ENCODE data around the gene CALN1. TPM values are rescaled to one million over a fixed set of nuclear protein-coding genes. Genes with fewer than 3 reads are reported as not detected.

CALN1 gene
- polyA plus RNA-seq, 1 donor from 2014 or later, result 7.8 TPM

GRCh38 chr7:72222136-72222535 lies 190.0 kb downstream of the CALN1 start:
- Histone ChIP-seq H3K4me2 (ENCODE audit: low read length) (no peak overlapping the region), H3F3A (ENCODE audit: insufficient read depth, low read length, poor library complexity, severe bottlenecking) (no peaks in the 10 kb centered on the region), H3K79me2 (replicated peaks; ENCODE audit: insufficient read depth, low read length) (no peaks in the 10 kb centered on the region), H3K27me3 (ENCODE audit: insufficient read depth, low read depth, low read length) (no peaks in the 10 kb centered on the region), H3K9ac (ENCODE audit: low read length) (no peak overlapping the region), H4K20me1 (ENCODE audit: insufficient read depth) (no peaks in the 10 kb centered on the region), H3K9me2 (ENCODE audit: insufficient read depth, low read length) (no peaks in the 10 kb centered on the region), H2AFZ (ENCODE audit: low read depth, low read length) (no peak overlapping the region), H3K36me3 (ENCODE audit: insufficient read depth, low read length) (no peaks in the 10 kb centered on the region), H3K9me3 (ENCODE audit: low read length) (no peaks in the 10 kb centered on the region), H3K4me3 (ENCODE audit: low read length) (no peak overlapping the region), H3K27ac (ENCODE audit: low read length) (no peak overlapping the region)
- TF ChIP-seq SMC3 (conservative IDR thresholded peaks at IDR 0.05; ENCODE audit: poor library complexity) (no peak), RAD21 (conservative IDR thresholded peaks at IDR 0.05) (no peak), POLR2AphosphoS5 (IDR thresholded peaks at IDR 0.05) (no peak), CTCF (IDR thresholded peaks at IDR 0.05; ENCODE audit: poor library complexity, severe bottlenecking) (no peak), TAF1 (IDR thresholded peaks at IDR 0.05; ENCODE audit: low read depth) (no peak), MXI1 (conservative IDR thresholded peaks at IDR 0.05; ENCODE audit: poor library complexity, severe bottlenecking) (no peak)

- H3F3A ChIP-seq (ENCODE audit: insufficient read depth, low read length, poor library complexity, severe bottlenecking), result no peaks in the 10 kb centered on the region
- no peak overlapping the region for H3K27ac ChIP-seq (ENCODE audit: low read length)
- no peak overlapping the region for H3K9ac ChIP-seq (ENCODE audit: low read length)
- H3K27me3 ChIP-seq (ENCODE audit: insufficient read depth, low read depth, low read length), result no peaks in the 10 kb centered on the region
- no peak overlapping the region for H3K4me3 ChIP-seq (ENCODE audit: low read length)
- H3K4me2 ChIP-seq (ENCODE audit: low read length), result no peak overlapping the region
- H3K79me2 ChIP-seq (replicated peaks; ENCODE audit: insufficient read depth, low read length), result no peaks in the 10 kb centered on the region
- H3K36me3 ChIP-seq (ENCODE audit: insufficient read depth, low read length), result no peaks in the 10 kb centered on the region
- H3K9me3 ChIP-seq (ENCODE audit: low read length), result no peaks in the 10 kb centered on the region
- TF ChIP-seq MXI1 (conservative IDR thresholded peaks at IDR 0.05; ENCODE audit: poor library complexity, severe bottlenecking) (no peak), EP300 (conservative IDR thresholded peaks at IDR 0.05; ENCODE audit: poor library complexity, severe bottlenecking) (no peak), REST (IDR thresholded peaks at IDR 0.05; ENCODE audit: borderline replicate concordance) (no peak), POLR2AphosphoS5 (IDR thresholded peaks at IDR 0.05) (no peak), CTCF (IDR thresholded peaks at IDR 0.05; ENCODE audit: poor library complexity, severe bottlenecking) (no peak), RAD21 (conservative IDR thresholded peaks at IDR 0.05) (no peak), EZH2 (IDR thresholded peaks at IDR 0.05; ENCODE audit: borderline replicate concordance, insufficient read depth, low read length, poor library complexity, severe bottlenecking) (no peak), TAF1 (IDR thresholded peaks at IDR 0.05; ENCODE audit: low read depth) (no peak), SMC3 (conservative IDR thresholded peaks at IDR 0.05; ENCODE audit: poor library complexity) (no peak)
- H4K20me1 ChIP-seq (ENCODE audit: insufficient read depth), result no peaks in the 10 kb centered on the region
- no peak overlapping the region for H2AFZ ChIP-seq (ENCODE audit: low read depth, low read length)
- H3K9me2 ChIP-seq (ENCODE audit: insufficient read depth, low read length), result no peaks in the 10 kb centered on the region
These were observed 192.6 kb downstream of the CALN1 start for GRCh38 chr7:72219500-72219899.

Measured in neural cell (in vitro differentiated cells).